SK-N-SH treated with all-trans-retinoic acid at 6 μM for 48 hours (cell line): ENCODE measurements around the gene MAPK8.

Experiments
- ARNTL ChIP-seq: fragments of 450-650 bp; formaldehyde crosslinking; IDR thresholded peaks from 2 replicates; pipeline ENCODE4 v1.5.0; 2020; ENCODE audit warnings: low read depth, mild to moderate bottlenecking, moderate library complexity, borderline replicate concordance
- BACH2 ChIP-seq: fragments of 250-450 bp; sonication (Bioruptor Pico); IDR thresholded peaks from 2 replicates; pipeline ENCODE4 v1.9.0; 2021; ENCODE audit warnings: mild to moderate bottlenecking, borderline replicate concordance
- ZFP3 ChIP-seq: fragments of 250-450 bp; sonication (Bioruptor Pico); IDR thresholded peaks from 2 replicates; pipeline ENCODE4 v1.5.0; 2020; ENCODE audit warnings: mild to moderate bottlenecking, moderate library complexity
- ZFP30 ChIP-seq: fragments of 450-650 bp; formaldehyde crosslinking; IDR thresholded peaks from 2 replicates; pipeline ENCODE4 v1.5.0; 2022; ENCODE audit warnings: mild to moderate bottlenecking, moderate library complexity

GRCh38 chr10:48459270-48460150 is 153.0 kb downstream of the MAPK8 start:
- TF ChIP-seq BACH2 (CRISPR knock-in tag) (no peak), ZFP3 (CRISPR knock-in tag) (no peak), ARNTL (CRISPR knock-in tag) (no peak), ZFP30 (CRISPR knock-in tag) (no peak)
